Prostate gland (tissue), 2 donors: ENCODE results near the gene BDNF.

Source experiments
- POLR2A ChIP-seq: fragments of 450-650 bp; IDR thresholded peaks from one replicate; pipeline ENCODE4 v1.6.1; 2016; ENCODE audit warnings: antibody characterized with exemption, mild to moderate bottlenecking
- POLR2AphosphoS5 ChIP-seq: sonication (generic); formaldehyde crosslinking; IDR thresholded peaks from one replicate; pipeline ENCODE4 v1.6.1; 2017; ENCODE audit warnings: antibody characterized with exemption
- TF ChIP-seq, protein P1 (sequence below), 4 experiments: fragments of 200-600 bp in 2 of 4; fragments of 450-650 bp in 2 of 4; sonication (generic) in 2 of 4; IDR thresholded peaks; 1 replicate in 3 of 4; 2 replicates in 1 of 4; pipeline ENCODE4 v1.5.1; 2016 to 2019; ENCODE audit warnings: antibody characterized with exemption in 4 of 4, mild to moderate bottlenecking in 2 of 4, moderate library complexity in 2 of 4

DNA sequence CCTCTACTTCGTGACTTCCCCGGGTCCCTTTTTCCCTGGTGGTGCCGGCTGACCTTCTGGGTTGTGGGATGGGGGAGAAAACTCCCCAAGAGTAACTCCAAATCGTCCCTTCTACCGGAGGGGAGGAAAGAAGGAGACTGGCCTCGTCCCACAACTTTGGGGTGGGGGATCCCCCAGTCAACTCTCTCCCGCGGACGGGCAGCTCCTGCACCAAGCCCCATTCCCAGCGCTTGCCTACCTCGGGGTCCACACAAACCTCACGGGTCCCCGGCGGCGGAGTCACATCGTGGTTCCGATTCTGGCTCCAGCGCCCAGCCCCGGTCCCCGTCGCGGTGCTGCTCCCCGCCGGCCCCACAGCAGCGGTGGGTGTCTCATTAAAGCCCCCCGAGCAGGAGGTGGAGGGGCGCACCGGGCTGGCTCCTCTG, 317 bp downstream of the BDNF start:
- TF ChIP-seq POLR2AphosphoS5, result no peak
- no peak for TF ChIP-seq POLR2A
- TF ChIP-seq, protein P1, sequence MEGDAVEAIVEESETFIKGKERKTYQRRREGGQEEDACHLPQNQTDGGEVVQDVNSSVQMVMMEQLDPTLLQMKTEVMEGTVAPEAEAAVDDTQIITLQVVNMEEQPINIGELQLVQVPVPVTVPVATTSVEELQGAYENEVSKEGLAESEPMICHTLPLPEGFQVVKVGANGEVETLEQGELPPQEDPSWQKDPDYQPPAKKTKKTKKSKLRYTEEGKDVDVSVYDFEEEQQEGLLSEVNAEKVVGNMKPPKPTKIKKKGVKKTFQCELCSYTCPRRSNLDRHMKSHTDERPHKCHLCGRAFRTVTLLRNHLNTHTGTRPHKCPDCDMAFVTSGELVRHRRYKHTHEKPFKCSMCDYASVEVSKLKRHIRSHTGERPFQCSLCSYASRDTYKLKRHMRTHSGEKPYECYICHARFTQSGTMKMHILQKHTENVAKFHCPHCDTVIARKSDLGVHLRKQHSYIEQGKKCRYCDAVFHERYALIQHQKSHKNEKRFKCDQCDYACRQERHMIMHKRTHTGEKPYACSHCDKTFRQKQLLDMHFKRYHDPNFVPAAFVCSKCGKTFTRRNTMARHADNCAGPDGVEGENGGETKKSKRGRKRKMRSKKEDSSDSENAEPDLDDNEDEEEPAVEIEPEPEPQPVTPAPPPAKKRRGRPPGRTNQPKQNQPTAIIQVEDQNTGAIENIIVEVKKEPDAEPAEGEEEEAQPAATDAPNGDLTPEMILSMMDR (IDR thresholded peaks at IDR 0.05), result no peak
